Thoracic aorta (tissue), 2 donors: ENCODE data around the gene TPSAB1. TPM values are rescaled to one million over a fixed set of nuclear protein-coding genes. Genes with fewer than 3 reads are reported as not detected.

Experiments used
- ATAC-seq: fragments of 150-250 bp; one replicate; pipeline ENCODE4 v1.8.0; 2017; ENCODE audit warnings: low read depth; ENCODE audit not compliant: insufficient number of reproducible peaks, low FRiP score
- DNase-seq: peaks from one replicate; pipeline ENCODE4 v3.0.0-alpha.2; 2020; ENCODE audit warnings: low spot score
- H3K27ac ChIP-seq, 2 donors: fragments of 200-600 bp; sonication (generic); 1 replicate in 1 of 2; 2 replicates in 1 of 2; pipeline ENCODE4 v1.5.1; 2016; ENCODE audit warnings: mild to moderate bottlenecking in 2 of 2, moderate library complexity in 2 of 2
- H3K27me3 ChIP-seq: fragments of 200-600 bp; sonication (generic); replicated peaks from 2 replicates; pipeline ENCODE4 v1.6.0; 2016; ENCODE audit warnings: mild to moderate bottlenecking; ENCODE audit not compliant: insufficient read depth
- H3K36me3 ChIP-seq: fragments of 200-600 bp; sonication (generic); one replicate; pipeline ENCODE4 v1.5.1; 2016
- H3K4me1 ChIP-seq, 2 donors: fragments of 200-600 bp; sonication (generic); 1 replicate in 1 of 2; 2 replicates in 1 of 2; pipeline versions ENCODE4 v1.5.1 to v1.6.0; 2016; ENCODE audit warnings: low read depth in 2 of 2, mild to moderate bottlenecking in 1 of 2; ENCODE audit not compliant: control insufficient read depth in 1 of 2
- H3K4me3 ChIP-seq: fragments of 200-600 bp; sonication (generic); 2 replicates; pipeline ENCODE4 v1.5.1; 2016; ENCODE audit warnings: mild to moderate bottlenecking
- H3K9me3 ChIP-seq: fragments of 200-600 bp; sonication (generic); 2 replicates; pipeline ENCODE4 v1.5.1; 2016
- total RNA-seq, 2 donors: library from RNA; depleted of rRNA; stranded (reverse); fragments of >200 nt; gene quantifications; one replicate each; pipeline versions ENCODE4 v1.1.0 to v1.2.3, GENCODE V29; 2016
- TF ChIP-seq, protein P1 (sequence below): fragments of 200-600 bp; sonication (generic); IDR thresholded peaks from one replicate; pipeline ENCODE4 v1.5.1; 2019; ENCODE audit warnings: antibody characterized with exemption

The TPSAB1 gene
- total RNA-seq, 2 donors from 2014 or later: 26.0 to 164 TPM

DNA sequence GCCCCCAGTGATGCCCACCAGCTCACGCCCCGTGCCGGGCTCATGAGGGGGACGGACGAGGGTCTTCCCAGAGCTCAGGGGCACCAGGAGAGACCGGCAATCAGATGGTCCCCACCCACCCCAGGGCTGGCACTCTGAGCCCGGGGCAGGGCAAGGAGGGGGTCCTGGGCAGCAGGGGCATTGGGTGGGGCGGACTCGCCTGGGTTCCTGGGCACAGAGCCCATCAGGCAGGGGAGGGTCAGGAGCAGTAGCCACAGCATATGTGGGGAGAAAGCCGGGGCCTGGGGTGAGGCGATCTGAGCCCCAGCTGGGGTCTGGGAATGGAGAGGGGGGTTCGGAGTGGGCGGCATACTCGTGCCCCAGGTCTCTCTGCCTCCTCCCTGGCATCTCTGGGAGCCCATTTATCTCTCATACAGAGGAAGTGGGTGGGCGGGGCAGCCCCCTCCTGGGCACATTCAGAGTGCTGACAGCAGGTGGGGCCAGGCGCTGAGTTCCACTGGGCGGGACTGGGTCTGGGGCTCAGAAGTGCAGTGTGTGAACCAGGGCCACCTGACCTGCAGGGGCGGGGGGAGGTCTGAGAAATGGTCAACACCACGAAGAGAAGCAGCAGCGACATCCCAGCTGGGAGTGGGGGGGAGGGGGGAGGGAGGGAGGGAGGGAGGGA is 48.4 kb downstream of the TPSAB1 start:
- H3K27me3 ChIP-seq: peaks cover 4% of the 10 kb centered on the region
- no peaks in the 10 kb centered on the region for H3K9me3 ChIP-seq
- H3K4me3 ChIP-seq: no peak overlapping the region
- TF ChIP-seq, protein P1, sequence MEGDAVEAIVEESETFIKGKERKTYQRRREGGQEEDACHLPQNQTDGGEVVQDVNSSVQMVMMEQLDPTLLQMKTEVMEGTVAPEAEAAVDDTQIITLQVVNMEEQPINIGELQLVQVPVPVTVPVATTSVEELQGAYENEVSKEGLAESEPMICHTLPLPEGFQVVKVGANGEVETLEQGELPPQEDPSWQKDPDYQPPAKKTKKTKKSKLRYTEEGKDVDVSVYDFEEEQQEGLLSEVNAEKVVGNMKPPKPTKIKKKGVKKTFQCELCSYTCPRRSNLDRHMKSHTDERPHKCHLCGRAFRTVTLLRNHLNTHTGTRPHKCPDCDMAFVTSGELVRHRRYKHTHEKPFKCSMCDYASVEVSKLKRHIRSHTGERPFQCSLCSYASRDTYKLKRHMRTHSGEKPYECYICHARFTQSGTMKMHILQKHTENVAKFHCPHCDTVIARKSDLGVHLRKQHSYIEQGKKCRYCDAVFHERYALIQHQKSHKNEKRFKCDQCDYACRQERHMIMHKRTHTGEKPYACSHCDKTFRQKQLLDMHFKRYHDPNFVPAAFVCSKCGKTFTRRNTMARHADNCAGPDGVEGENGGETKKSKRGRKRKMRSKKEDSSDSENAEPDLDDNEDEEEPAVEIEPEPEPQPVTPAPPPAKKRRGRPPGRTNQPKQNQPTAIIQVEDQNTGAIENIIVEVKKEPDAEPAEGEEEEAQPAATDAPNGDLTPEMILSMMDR: no peak
- ATAC-seq (no peak), DNase-seq (no peak)
- no peaks in the 10 kb centered on the region for H3K4me1 ChIP-seq
- no peaks in the 10 kb centered on the region for H3K36me3 ChIP-seq
- no peak overlapping the region for H3K27ac ChIP-seq

- Histone ChIP-seq H3K36me3 (no peaks in the 10 kb centered on the region), H3K27me3 (peaks cover 4% of the 10 kb centered on the region), H3K4me3 (no peak overlapping the region), H3K9me3 (no peaks in the 10 kb centered on the region), H3K4me1 (no peaks in the 10 kb centered on the region), H3K27ac (no peak overlapping the region)
- ATAC-seq: no peak
- no peak for DNase-seq
- TF ChIP-seq, protein P1: no peak
Measured at GRCh38 chr16:1289477-1289866, 49.0 kb downstream of the TPSAB1 start.

DNA sequence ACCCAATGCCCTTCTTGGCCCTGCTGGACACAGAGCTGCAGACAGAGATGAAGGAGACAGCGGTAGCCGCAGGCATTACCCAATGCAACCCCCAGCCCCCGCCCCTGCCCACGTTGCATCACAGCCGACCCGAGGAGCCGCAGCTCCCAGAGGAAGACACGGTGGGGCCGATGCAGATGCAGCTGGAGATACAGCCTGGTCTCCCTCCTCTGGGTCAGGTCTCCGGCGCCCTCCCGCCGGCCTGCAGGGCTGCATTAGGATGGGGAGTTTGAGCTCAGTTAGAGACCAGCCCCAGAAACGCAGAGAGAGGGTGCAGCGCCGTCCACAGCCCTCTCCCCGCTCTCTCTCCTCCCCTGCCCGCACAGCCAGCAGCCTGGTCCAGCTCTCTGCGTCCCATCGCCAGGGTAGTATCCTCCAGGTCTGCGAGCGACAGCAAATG is 49.6 kb downstream of the TPSAB1 start:
- H3K36me3 ChIP-seq: no peaks in the 10 kb centered on the region
- ATAC-seq (no peak), DNase-seq (no peak)
- H3K27ac ChIP-seq: no peak overlapping the region
- H3K9me3 ChIP-seq: no peaks in the 10 kb centered on the region
- no peaks in the 10 kb centered on the region for H3K4me1 ChIP-seq
- TF ChIP-seq, protein P1: no peak
- H3K27me3 ChIP-seq: peaks cover 4% of the 10 kb centered on the region
- H3K4me3 ChIP-seq: no peak overlapping the region

- Histone ChIP-seq H3K36me3 (no peaks in the 10 kb centered on the region), H3K27me3 (peaks cover 4% of the 10 kb centered on the region), H3K9me3 (no peaks in the 10 kb centered on the region), H3K4me3 (no peak overlapping the region), H3K4me1 (no peaks in the 10 kb centered on the region), H3K27ac (no peak overlapping the region)
- TF ChIP-seq, protein P1: no peak
- DNase-seq (no peak), ATAC-seq (no peak)
Measured at GRCh38 chr16:1290860-1291575, 50.5 kb downstream of the TPSAB1 start.

DNA sequence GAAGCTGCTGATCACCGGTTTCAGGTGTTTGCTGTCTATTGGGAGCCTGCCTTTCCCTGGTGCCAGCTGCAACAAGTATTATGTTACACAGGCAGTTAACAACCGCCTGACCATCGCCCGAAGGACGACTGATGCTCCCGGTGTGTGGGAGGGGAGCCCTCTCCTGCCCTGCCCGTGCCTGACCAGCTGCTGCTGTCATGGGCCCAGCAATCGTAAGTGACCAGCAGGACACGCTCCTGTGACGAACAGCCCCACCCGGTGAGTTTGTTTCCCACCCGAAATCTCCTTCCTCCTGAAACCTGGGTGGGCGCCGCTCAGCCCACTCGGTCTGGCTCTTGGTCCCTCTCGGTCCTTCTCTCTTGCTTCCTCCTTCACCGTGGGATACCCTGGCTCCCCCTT is 51.1 kb downstream of the TPSAB1 start:
- DNase-seq (no peak), ATAC-seq (no peak)
- Histone ChIP-seq H3K9me3 (no peaks in the 10 kb centered on the region), H3K27ac (no peak overlapping the region), H3K4me1 (no peaks in the 10 kb centered on the region), H3K36me3 (no peaks in the 10 kb centered on the region), H3K27me3 (peaks cover 4% of the 10 kb centered on the region), H3K4me3 (no peak overlapping the region)
- TF ChIP-seq, protein P1: no peak

Other genes starting within 250 kb of the TPSAB1 start
- gene SSTR5, start 168.0 kb upstream of the TPSAB1 start, total RNA-seq: 1 to 10 TPM; 3.0 to 3.8 TPM
- gene C1QTNF8, start 144.5 kb upstream of the TPSAB1 start, total RNA-seq: 1 to 10 TPM; 4.3 to 7.0 TPM
- gene CACNA1H, start 87.6 kb upstream of the TPSAB1 start, total RNA-seq: 10 to 100 TPM; 14.7 to 33.0 TPM
- under 1 TPM in 1 of 2 donors, not detected in 1; 0.54 TPM for gene TPSG1, start 15.4 kb upstream of the TPSAB1 start, total RNA-seq
- 100 to 1,000 TPM in 1 of 2 donors, 10 to 100 TPM in 1; 58.3 to 198 TPM for gene TPSB2, start 10.5 kb upstream of the TPSAB1 start, total RNA-seq
- 1 to 10 TPM in 1 of 2 donors, not detected in 1; 3.1 TPM for gene TPSD1, start 15.4 kb downstream of the TPSAB1 start, total RNA-seq
- gene UBE2I, start 68.9 kb downstream of the TPSAB1 start, total RNA-seq: 10 to 100 TPM; 68.2 to 76.1 TPM
- gene BAIAP3, start 92.9 kb downstream of the TPSAB1 start, total RNA-seq: 10 to 100 TPM in 1 of 2 donors, 1 to 10 TPM in 1; 2.5 to 15.7 TPM
- 100 to 1,000 TPM in 1 of 2 donors, 10 to 100 TPM in 1; 61.7 to 124 TPM for gene TSR3, start 111.2 kb downstream of the TPSAB1 start, total RNA-seq
- 10 to 100 TPM; 67.9 to 69.7 TPM for gene GNPTG, start 111.2 kb downstream of the TPSAB1 start, total RNA-seq
- gene UNKL, start 174.0 kb downstream of the TPSAB1 start, total RNA-seq: 10 to 100 TPM; 22.1 to 42.8 TPM
- gene UQCC4, start 180.0 kb downstream of the TPSAB1 start, total RNA-seq: 10 to 100 TPM; 15.2 to 19.3 TPM
- not detected for gene PERCC1, start 190.4 kb downstream of the TPSAB1 start, total RNA-seq
- under 1 TPM; 0.63 to 0.81 TPM for gene CCDC154, start 203.9 kb downstream of the TPSAB1 start, total RNA-seq
- 10 to 100 TPM; 43.3 to 47.0 TPM for gene CLCN7, start 234.3 kb downstream of the TPSAB1 start, total RNA-seq
- under 1 TPM in 1 of 2 donors, not detected in 1; 0.78 TPM for gene PTX4, start 248.2 kb downstream of the TPSAB1 start, total RNA-seq